HepG2 (cell line): ENCODE results near the gene DNM1. TPM values are rescaled to one million over a fixed set of nuclear protein-coding genes. Genes with fewer than 3 reads are reported as not detected.

ENCODE experiments used
- ATF1 ChIP-seq: IDR thresholded peaks from 2 replicates; pipeline ENCODE4 v1.6.1; 2016; ENCODE audit warnings: mild to moderate bottlenecking, control low read depth
- CREBL2 ChIP-seq: sonication (generic); formaldehyde crosslinking; IDR thresholded peaks from 2 replicates; pipeline ENCODE4 v1.8.1; 2023; ENCODE audit warnings: missing genetic modification reagents, mild to moderate bottlenecking, borderline replicate concordance
- FOXA3 ChIP-seq: IDR thresholded peaks from 2 replicates; pipeline ENCODE4 v1.6.1; 2016; ENCODE audit warnings: missing genetic modification reagents, missing compliant biosample characterization
- HOXA3 ChIP-seq: sonication (generic); formaldehyde crosslinking; IDR thresholded peaks from 2 replicates; pipeline ENCODE4 v1.5.0; 2020; ENCODE audit warnings: missing genetic modification reagents
- MEIS2 ChIP-seq: sonication (generic); formaldehyde crosslinking; IDR thresholded peaks from 2 replicates; pipeline ENCODE4 v1.9.0; 2021; ENCODE audit warnings: mild to moderate bottlenecking, missing genetic modification reagents
- NFIC ChIP-seq: IDR thresholded peaks from 2 replicates; pipeline ENCODE4 v1.6.1; 2012; ENCODE audit warnings: mild to moderate bottlenecking, low read length, inconsistent platforms
- NFYC ChIP-seq: IDR thresholded peaks from 2 replicates; pipeline ENCODE4 v1.6.1; 2016; ENCODE audit warnings: missing genetic modification reagents, missing compliant biosample characterization
- NKX3-1 ChIP-seq: sonication (generic); formaldehyde crosslinking; IDR thresholded peaks from 2 replicates; pipeline ENCODE4 v1.5.0; 2020; ENCODE audit warnings: missing genetic modification reagents
- NR2F2 ChIP-seq: IDR thresholded peaks from 2 replicates; pipeline ENCODE4 v1.6.1; 2012; ENCODE audit warnings: low read depth, inconsistent platforms, borderline replicate concordance
- ONECUT2 ChIP-seq: sonication (generic); formaldehyde crosslinking; IDR thresholded peaks from 2 replicates; pipeline ENCODE4 v1.4.0; 2020; ENCODE audit warnings: missing genetic modification reagents
- PHF20 ChIP-seq: sonication (generic); formaldehyde crosslinking; IDR thresholded peaks from 2 replicates; pipeline ENCODE4 v1.5.0; 2020; ENCODE audit warnings: mild to moderate bottlenecking, missing genetic modification reagents
- PHF21A ChIP-seq: sonication (generic); formaldehyde crosslinking; IDR thresholded peaks from 2 replicates; pipeline ENCODE4 v1.5.0; 2020; ENCODE audit warnings: mild to moderate bottlenecking, missing genetic modification reagents
- POGK ChIP-seq: sonication (generic); formaldehyde crosslinking; conservative IDR thresholded peaks from 2 replicates; pipeline ENCODE4 v1.8.0; 2022; ENCODE audit warnings: mild to moderate bottlenecking, moderate library complexity, missing genetic modification reagents
- RFX5 ChIP-seq: IDR thresholded peaks from 2 replicates; pipeline ENCODE4 v1.6.1; 2011; ENCODE audit warnings: low read depth, low read length, improper control_type of control experiment
- SALL1 ChIP-seq: sonication (generic); formaldehyde crosslinking; IDR thresholded peaks from 2 replicates; pipeline ENCODE4 v1.8.0; 2022; ENCODE audit warnings: mild to moderate bottlenecking, missing genetic modification reagents
- SCMH1 ChIP-seq: sonication (generic); formaldehyde crosslinking; IDR thresholded peaks from 2 replicates; pipeline ENCODE4 v1.9.0; 2021; ENCODE audit warnings: missing genetic modification reagents, mild to moderate bottlenecking, borderline replicate concordance
- ZBTB20 ChIP-seq: sonication (generic); formaldehyde crosslinking; IDR thresholded peaks from 2 replicates; pipeline ENCODE4 v1.8.1; 2023; ENCODE audit warnings: missing genetic modification reagents, low read depth, mild to moderate bottlenecking, borderline replicate concordance
- ZFX ChIP-seq: sonication (generic); formaldehyde crosslinking; IDR thresholded peaks from 2 replicates; pipeline ENCODE4 v1.4.0; 2020; ENCODE audit warnings: mild to moderate bottlenecking, low read depth, missing genetic modification reagents, moderate library complexity
- ZMYM4 ChIP-seq: sonication (generic); formaldehyde crosslinking; IDR thresholded peaks from 2 replicates; pipeline ENCODE4 v1.8.1; 2023; ENCODE audit warnings: mild to moderate bottlenecking, missing genetic modification reagents
- ZNF101 ChIP-seq: sonication (generic); formaldehyde crosslinking; IDR thresholded peaks from 2 replicates; pipeline ENCODE4 v1.4.0; 2020; ENCODE audit warnings: mild to moderate bottlenecking, low read depth, missing genetic modification reagents, borderline replicate concordance
- ZNF18 ChIP-seq: sonication (generic); formaldehyde crosslinking; IDR thresholded peaks from 2 replicates; pipeline ENCODE4 v1.8.0; 2022; ENCODE audit warnings: mild to moderate bottlenecking, missing genetic modification reagents; ENCODE audit not compliant: insufficient replicate concordance
- ZNF296 ChIP-seq: sonication (generic); formaldehyde crosslinking; conservative IDR thresholded peaks from 2 replicates; pipeline ENCODE4 v1.5.0; 2020; ENCODE audit warnings: mild to moderate bottlenecking, missing genetic modification reagents
- ZNF34 ChIP-seq: sonication (generic); formaldehyde crosslinking; IDR thresholded peaks from 2 replicates; pipeline ENCODE4 v1.4.0; 2020; ENCODE audit warnings: mild to moderate bottlenecking, missing genetic modification reagents, borderline replicate concordance
- ZNF710 ChIP-seq: sonication (generic); formaldehyde crosslinking; IDR thresholded peaks from 2 replicates; pipeline ENCODE4 v1.5.0; 2020; ENCODE audit warnings: mild to moderate bottlenecking, missing genetic modification reagents, borderline replicate concordance
- ZSCAN21 ChIP-seq: sonication (generic); formaldehyde crosslinking; IDR thresholded peaks from 2 replicates; pipeline ENCODE4 v1.8.0; 2022; ENCODE audit warnings: mild to moderate bottlenecking, missing genetic modification reagents, moderate library complexity, borderline replicate concordance
- polyA plus RNA-seq, 8 experiments: library from polyadenylated mRNA; depleted of rRNA in 3 of 8; stranded (reverse) in 7 of 8; unstranded in 1 of 8; fragments of >200 nt; fragmentation: Illumina TruSeq in 4 of 8; extraction: Trizol in 4 of 8; gene quantifications; 2 replicates each; pipeline versions ENCODE4 v1.2.1 to v1.2.3, GENCODE V29; 2011 to 2016; ENCODE audit warnings: low read depth in 4 of 8, missing spikeins in 1 of 8, mixed read lengths in 1 of 8; ENCODE audit not compliant: insufficient read depth in 1 of 8
- total RNA-seq, 5 experiments: library from RNA; depleted of rRNA; stranded (reverse); fragments of >200 nt; fragmentation: Illumina TruSeq; extraction: Trizol; gene quantifications; 2 replicates each; pipeline ENCODE4 v1.2.3, GENCODE V29; 2016; ENCODE audit warnings: low read depth in 1 of 5

Gene DNM1
- total and polyA plus RNA-seq, 2 of the 13 experiments (the other 11 are each of a cell fraction or from before 2014, with no cell fraction given): 0.13 to 0.58 TPM

GRCh38 chr9:128276008-128276573 is 72.9 kb downstream of the DNM1 start, which contains the start of gene SWI5 (continued):
- TF ChIP-seq POGK (CRISPR knock-in tag) (peak; percentile 66; the same call in 1 of the 2 replicates), ZNF101 (no peak), MEIS2 (no peak), ZNF710 (no peak), ATF1 (CRISPR knock-in tag) (peak; percentile 73), ZFX (peak; percentile 64), SALL1 (CRISPR knock-in tag) (peak; percentile 39; the same call in 1 of the 2 replicates), ZBTB20 (no peak), NKX3-1 (CRISPR knock-in tag) (no peak), NR2F2 (peak; percentile 82), CREBL2 (0 out of 2 replicates have a peak, but pooled peaks have one; percentile 69), ZSCAN21 (CRISPR knock-in tag) (peak; percentile 90), ZMYM4 (CRISPR knock-in tag) (0 out of 2 replicates have a peak, but pooled peaks have one; percentile 17), ZNF296 (CRISPR knock-in tag) (0 out of 2 replicates have a peak, but pooled peaks have one; percentile 58), NFIC (no peak), HOXA3 (CRISPR knock-in tag) (peak; percentile 12; the same call in 1 of the 2 replicates), FOXA3 (CRISPR knock-in tag) (no peak), NFYC (CRISPR knock-in tag) (peak; percentile 82), PHF20 (CRISPR knock-in tag) (peak; percentile 74), ZNF18 (CRISPR knock-in tag) (peak; percentile 100), PHF21A (peak; percentile 63; the same call in 1 of the 2 replicates), RFX5 (peak; percentile 42), ONECUT2 (CRISPR knock-in tag) (no peak), SCMH1 (CRISPR knock-in tag) (no peak), ZNF34 (CRISPR knock-in tag) (no peak)
